Panc1 (cell line): ENCODE results near the gene PTDSS2.

Experiments
- CTCF ChIP-seq: fragments of 450-650 bp; IDR thresholded peaks from 2 replicates; pipeline ENCODE4 v1.5.1; 2017; ENCODE audit warnings: mild to moderate bottlenecking
- POLR2AphosphoS5 ChIP-seq: IDR thresholded peaks from 2 replicates; pipeline ENCODE4 v1.6.1; 2012; ENCODE audit warnings: mild to moderate bottlenecking, low read depth, low read length, moderate library complexity
- REST ChIP-seq, 2 experiments: IDR thresholded peaks; 2 replicates each; pipeline ENCODE4 v1.6.1; 2011 to 2012; ENCODE audit warnings: low read depth in 2 of 2, control low read depth in 1 of 2, low read length in 1 of 2, mild to moderate bottlenecking in 1 of 2, moderate library complexity in 1 of 2; ENCODE audit not compliant: insufficient read depth in 1 of 2

- TF ChIP-seq CTCF (no peak), POLR2AphosphoS5 (no peak), REST (IDR thresholded peaks at IDR 0.05; ENCODE audit: insufficient read depth in 1 of 2, low read depth in 2 of 2, low read length in 1 of 2) (no peak)
Observed at GRCh38 chr11:539971-540481, 89.9 kb downstream of the PTDSS2 start.
